ENCODE data around the gene TRIO.

GRCh38 chr5:14415698-14416074 lies 272.5 kb downstream of the TRIO start:
- no peak for TF ChIP-seq CTCF (IDR thresholded peaks at IDR 0.05; ENCODE audit: low read depth, low read length, poor library complexity, severe bottlenecking)
- no peak for TF ChIP-seq EZH2phosphoT487 (IDR thresholded peaks at IDR 0.05; ENCODE audit: borderline replicate concordance, low read length)
